GM21367 (cell line): ENCODE measurements around the gene PSTPIP2.
"Not testable (repeated sequence)": the region's sequence is repeated elsewhere in the genome, so short reads cannot be mapped to it uniquely, and the experiment has no call there.

Source experiments
- ATAC-seq: cut with Tn5 transposase; IDR thresholded peaks from one replicate; pipeline ENCODE4 v1.9.1; 2021; ENCODE audit not compliant: unreplicated experiment

The PSTPIP2 gene

GRCh38 chr18:46070815-46071652 lies 1.0 kb downstream of the PSTPIP2 start:
- ATAC-seq, result no peak

DNA sequence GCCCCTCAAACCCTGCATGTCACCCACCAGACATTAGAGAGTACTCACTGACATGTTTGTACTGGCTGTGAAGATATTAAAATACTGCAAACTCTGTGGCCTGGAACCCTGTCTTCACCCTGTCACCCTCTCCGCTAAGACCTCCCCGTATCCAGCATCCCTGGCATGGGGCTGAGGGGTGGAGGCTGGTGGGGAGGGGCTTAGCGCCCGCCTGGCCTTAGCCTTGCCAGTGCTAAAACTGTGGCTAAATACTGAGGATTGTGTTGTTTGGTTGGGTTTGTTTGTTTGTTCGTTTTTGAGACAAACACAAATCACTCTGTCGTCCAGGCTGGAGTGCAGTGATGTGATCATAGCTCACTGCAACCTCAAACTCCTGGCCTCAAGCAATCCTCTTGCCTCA lies 1.8 kb downstream of the PSTPIP2 start:
- no peak for ATAC-seq

- ATAC-seq, result no peak
These were observed 2.5 kb downstream of the PSTPIP2 start for GRCh38 chr18:46069524-46069923.

DNA sequence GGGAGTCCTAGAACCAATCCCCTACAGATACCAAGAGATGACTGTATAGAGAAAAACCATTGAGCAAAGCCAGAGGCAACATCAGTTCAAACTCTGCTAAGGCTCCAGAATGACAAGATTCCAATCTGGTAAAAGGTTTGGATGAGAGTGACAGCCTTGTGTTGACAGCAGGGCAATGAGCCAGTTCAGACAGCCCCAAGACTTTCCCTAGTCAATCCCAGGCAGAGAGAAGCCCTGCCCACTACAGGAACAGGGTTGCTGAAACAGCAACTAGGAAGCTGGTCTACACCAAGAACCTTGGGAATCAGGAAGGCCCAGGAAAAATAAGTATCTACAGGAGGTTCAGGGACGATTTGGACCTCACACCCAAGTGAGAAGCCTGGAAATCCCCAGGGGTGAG lies 3.3 kb downstream of the PSTPIP2 start:
- ATAC-seq, result no peak

DNA sequence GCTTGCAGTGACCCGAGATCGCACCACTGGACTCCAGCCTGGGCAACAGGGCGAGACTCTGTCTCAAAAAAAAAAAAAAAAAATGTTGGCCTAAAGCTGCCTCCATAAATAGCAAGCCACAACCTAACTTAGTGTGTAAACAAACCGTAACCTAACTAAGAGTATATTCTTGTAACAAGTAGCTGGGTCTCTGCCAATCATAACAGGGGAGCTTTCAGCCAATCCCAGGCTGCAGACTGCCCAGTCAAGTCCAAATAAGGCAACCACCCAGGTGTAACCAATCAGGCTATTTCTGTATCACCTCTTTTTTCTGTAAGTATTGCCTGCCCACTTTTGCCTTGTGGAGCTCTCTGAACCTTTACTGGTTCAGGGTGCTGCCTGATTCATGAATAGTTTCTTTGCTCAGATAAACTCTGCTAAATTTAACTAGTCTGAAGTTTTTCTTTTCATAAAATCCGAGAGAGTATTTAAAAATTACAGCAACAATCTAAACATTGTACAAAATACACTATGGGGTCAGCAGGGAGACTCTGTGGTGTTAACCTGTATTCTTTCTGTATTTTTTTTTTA lies 4.5 kb downstream of the PSTPIP2 start:
- ATAC-seq, result no peak

GRCh38 chr18:46062781-46063180 lies 9.3 kb downstream of the PSTPIP2 start:
- ATAC-seq, result no peak

- ATAC-seq, result no peak
These were observed 10.3 kb downstream of the PSTPIP2 start for GRCh38 chr18:46061796-46062195.

- ATAC-seq, result no peak
These were observed 10.7 kb downstream of the PSTPIP2 start for GRCh38 chr18:46061387-46061786.

DNA sequence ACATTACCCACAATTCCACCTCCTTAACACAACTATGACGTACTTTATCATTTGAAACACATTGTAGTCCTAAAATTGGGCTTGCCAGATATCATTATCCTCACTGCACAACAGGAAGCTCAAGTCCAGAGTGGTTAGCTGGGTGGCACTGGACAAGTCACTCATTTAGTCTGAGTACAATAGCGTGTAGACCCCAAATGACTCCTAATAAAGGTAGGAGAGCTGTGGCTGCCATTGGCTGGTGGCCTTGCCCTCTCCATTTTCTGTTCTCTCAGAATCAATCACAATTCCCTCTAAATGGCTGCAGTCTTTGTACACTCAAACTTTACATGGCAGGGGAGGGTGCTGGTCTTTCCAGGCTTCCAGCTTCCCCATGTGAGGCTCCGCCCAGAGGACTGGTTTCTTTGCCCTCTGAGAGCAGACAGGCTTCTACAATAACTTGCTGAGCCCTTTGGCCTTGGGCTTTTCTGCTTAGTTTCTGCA lies 11.7 kb downstream of the PSTPIP2 start:
- ATAC-seq, result no peak

DNA sequence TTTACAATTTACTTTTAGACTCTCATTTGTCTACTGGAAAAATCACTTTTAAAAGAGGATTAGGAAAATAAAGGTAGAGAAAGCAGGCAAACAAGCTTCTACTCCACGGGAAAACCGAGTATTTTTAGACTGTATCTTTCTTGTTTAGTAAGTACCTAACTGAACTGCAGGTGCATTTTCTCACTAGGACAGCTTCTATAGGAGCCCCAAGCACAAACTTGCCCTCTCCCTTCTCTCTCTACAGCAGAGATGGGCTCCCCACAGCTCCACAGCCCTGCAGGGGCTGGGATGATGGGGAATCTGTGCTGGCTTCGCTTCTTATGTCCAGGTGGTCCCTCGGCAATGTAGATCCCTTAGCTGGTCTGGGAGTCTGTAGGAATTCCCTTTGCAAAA lies 16.2 kb downstream of the PSTPIP2 start:
- no peak for ATAC-seq

DNA sequence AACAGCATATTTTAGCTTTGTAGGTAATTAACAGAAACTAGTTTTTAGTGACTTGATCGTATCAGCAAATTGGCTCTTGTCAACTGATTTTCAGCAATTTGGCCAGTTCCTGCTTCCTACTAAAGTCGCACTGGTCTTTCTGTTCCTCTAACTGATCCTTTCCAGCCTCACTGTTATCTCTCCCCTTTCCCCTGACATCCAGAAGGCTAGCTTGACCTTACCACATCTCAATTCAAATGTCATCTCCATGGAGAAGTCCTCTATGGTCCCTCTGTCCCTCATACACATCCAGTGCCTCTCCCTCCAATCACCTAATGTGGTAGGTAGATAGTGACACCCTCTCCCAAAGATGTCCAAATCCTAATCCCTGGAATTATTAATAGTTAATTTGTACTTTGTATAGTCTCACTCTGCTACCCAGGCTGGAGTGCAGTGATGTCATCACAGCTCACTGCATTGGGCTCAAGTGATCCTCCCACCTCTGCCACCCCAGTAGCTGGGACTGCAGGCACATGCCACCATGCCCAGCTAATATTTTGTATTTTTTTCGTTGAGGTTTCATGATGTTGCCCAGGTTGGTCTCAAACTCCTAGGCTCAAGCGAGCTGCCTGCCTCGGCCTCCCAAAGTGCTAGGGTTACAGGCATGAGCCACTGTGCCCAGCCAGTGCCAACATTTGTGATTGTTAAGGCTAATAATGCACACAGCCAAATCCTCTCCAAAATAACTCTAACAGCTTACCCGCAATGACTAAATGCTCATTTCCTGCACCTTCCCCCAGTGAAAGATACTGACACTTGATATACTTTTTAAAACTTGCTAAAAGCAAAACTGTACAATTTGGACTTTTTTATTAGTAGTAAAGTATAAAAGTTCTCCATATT lies 16.9 kb downstream of the PSTPIP2 start:
- ATAC-seq, result no peak

DNA sequence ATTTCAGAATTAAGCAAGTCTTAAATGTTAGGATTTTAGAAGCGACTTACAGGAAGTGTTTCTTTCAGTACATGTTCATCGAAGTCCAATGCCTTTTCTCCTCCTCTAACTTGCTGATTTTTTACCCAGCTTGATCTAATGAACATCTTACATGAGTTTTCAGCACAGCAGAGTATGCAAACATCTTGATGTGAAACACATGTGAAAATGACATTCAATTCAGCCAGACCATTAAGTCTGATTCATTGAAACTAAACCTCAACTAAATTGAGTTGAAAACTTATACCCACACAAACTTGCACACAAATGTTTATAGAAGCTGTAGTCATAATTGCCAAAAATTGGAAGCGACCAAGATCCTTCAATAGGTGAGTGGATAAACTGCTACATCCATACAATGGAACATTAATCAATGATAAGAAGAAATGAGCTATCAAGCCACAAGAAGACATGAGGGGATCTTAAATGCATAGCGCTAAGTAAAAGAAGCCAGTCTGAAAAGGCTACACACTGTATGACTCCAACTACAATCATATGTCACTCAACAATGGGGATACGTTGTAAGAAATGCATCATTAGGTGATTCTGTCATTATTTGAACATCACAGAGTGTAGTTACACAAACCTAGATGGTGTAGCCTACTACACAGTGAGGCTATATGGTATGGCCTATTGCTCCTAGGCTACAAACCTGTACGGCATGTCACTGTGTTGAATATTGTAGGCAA lies 18.5 kb downstream of the PSTPIP2 start:
- no peak for ATAC-seq

GRCh38 chr18:46051731-46052461 lies 20.2 kb downstream of the PSTPIP2 start:
- no peak for ATAC-seq

- no peak for ATAC-seq
These were observed 21.8 kb downstream of the PSTPIP2 start for GRCh38 chr18:46050268-46050667.

- no peak for ATAC-seq
These were observed 23.4 kb downstream of the PSTPIP2 start for GRCh38 chr18:46048641-46049040.

- not testable (repeated sequence) for ATAC-seq
These were observed 24.7 kb downstream of the PSTPIP2 start for GRCh38 chr18:46047369-46047768.

DNA sequence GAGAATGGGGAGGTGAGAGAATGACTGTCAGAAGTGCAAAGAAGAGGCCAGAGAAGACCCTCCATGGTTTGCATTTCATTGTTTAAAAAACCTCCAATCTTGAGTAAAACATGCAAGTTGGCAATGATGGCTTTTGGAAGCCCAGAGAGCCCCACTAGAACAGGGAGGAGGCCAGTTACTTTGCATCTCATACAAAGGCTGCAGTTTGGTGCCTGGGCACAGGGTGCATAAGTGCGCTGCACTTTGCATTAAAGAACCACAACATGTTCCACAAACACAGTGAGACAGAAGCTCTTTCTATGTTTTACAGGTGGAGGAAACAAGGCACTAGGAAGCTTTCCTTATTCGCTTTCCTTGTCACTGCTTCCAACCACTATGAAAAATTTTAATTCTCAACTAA lies 25.4 kb downstream of the PSTPIP2 start:
- no peak for ATAC-seq

- ATAC-seq, result no peak
These were observed 25.9 kb downstream of the PSTPIP2 start for GRCh38 chr18:46046126-46046525.

GRCh38 chr18:46042571-46043123 lies 29.4 kb downstream of the PSTPIP2 start:
- ATAC-seq, result no peak

GRCh38 chr18:46040747-46041104 lies 31.3 kb downstream of the PSTPIP2 start:
- no peak for ATAC-seq
